SK-N-SH treated with all-trans-retinoic acid at 6 μM for 48 hours (cell line): ENCODE measurements around the gene COQ2.

Experiments used
- ATAC-seq: fragments of 200-7000 bp; cut with Tn5 transposase; 3 replicates; pipeline ENCODE4 v1.9.1; 2020; ENCODE audit warnings: mild to moderate bottlenecking, moderate library complexity
- BACH2 ChIP-seq: fragments of 250-450 bp; sonication (Bioruptor Pico); IDR thresholded peaks from 2 replicates; pipeline ENCODE4 v1.9.0; 2021; ENCODE audit warnings: mild to moderate bottlenecking, borderline replicate concordance
- CREB5 ChIP-seq: fragments of 250-450 bp; sonication (Bioruptor Pico); IDR thresholded peaks from 2 replicates; pipeline ENCODE4 v1.5.1; 2020; ENCODE audit warnings: low read depth, mild to moderate bottlenecking, moderate library complexity
- CSDC2 ChIP-seq: fragments of 250-450 bp; sonication (Bioruptor Pico); IDR thresholded peaks from 2 replicates; pipeline ENCODE4 v1.5.0; 2020; ENCODE audit warnings: mild to moderate bottlenecking, moderate library complexity
- GLIS3 ChIP-seq: fragments of 250-450 bp; sonication (Bioruptor Pico); IDR thresholded peaks from 2 replicates; pipeline ENCODE4 v1.5.0; 2020; ENCODE audit warnings: mild to moderate bottlenecking, moderate library complexity
- ISL1 ChIP-seq: fragments of 250-450 bp; sonication (Bioruptor Pico); IDR thresholded peaks from 2 replicates; pipeline ENCODE4 v2.1.2; 2022; ENCODE audit warnings: mild to moderate bottlenecking, moderate library complexity
- PPARA ChIP-seq: fragments of 250-450 bp; sonication (Bioruptor Pico); IDR thresholded peaks from 2 replicates; pipeline ENCODE4 v1.5.0; 2020; ENCODE audit warnings: mild to moderate bottlenecking, borderline replicate concordance
- RARB ChIP-seq: fragments of 250-450 bp; sonication (Bioruptor Pico); IDR thresholded peaks from 2 replicates; pipeline ENCODE4 v1.8.0; 2021; ENCODE audit warnings: mild to moderate bottlenecking, moderate library complexity
- SNAI2 ChIP-seq: fragments of 250-450 bp; sonication (Bioruptor Pico); IDR thresholded peaks from 2 replicates; pipeline ENCODE4 v1.5.0; 2020; ENCODE audit warnings: mild to moderate bottlenecking, moderate library complexity
- TCF4 ChIP-seq: fragments of 250-450 bp; sonication (Bioruptor Pico); IDR thresholded peaks from 2 replicates; pipeline ENCODE4 v1.8.0; 2021; ENCODE audit warnings: mild to moderate bottlenecking, moderate library complexity, borderline replicate concordance
- TOX ChIP-seq: fragments of 250-450 bp; sonication (Bioruptor Pico); IDR thresholded peaks from 2 replicates; pipeline ENCODE4 v1.8.0; 2021; ENCODE audit warnings: mild to moderate bottlenecking, moderate library complexity, borderline replicate concordance
- ZC3H10 ChIP-seq: fragments of 250-450 bp; sonication (Bioruptor Pico); IDR thresholded peaks from 2 replicates; pipeline ENCODE4 v1.5.1; 2021; ENCODE audit warnings: mild to moderate bottlenecking, moderate library complexity
- ZFP3 ChIP-seq: fragments of 250-450 bp; sonication (Bioruptor Pico); IDR thresholded peaks from 2 replicates; pipeline ENCODE4 v1.5.0; 2020; ENCODE audit warnings: mild to moderate bottlenecking, moderate library complexity
- ZNF565 ChIP-seq: fragments of 450-650 bp; formaldehyde crosslinking; conservative IDR thresholded peaks from 2 replicates; pipeline ENCODE4 v1.5.0; 2020; ENCODE audit warnings: low read depth, mild to moderate bottlenecking, moderate library complexity
- ZNF70 ChIP-seq: fragments of 450-650 bp; formaldehyde crosslinking; IDR thresholded peaks from 2 replicates; pipeline ENCODE4 v1.5.0; 2020; ENCODE audit warnings: mild to moderate bottlenecking, moderate library complexity
- ZNF8 ChIP-seq: fragments of 450-650 bp; formaldehyde crosslinking; IDR thresholded peaks from 2 replicates; pipeline ENCODE4 v1.5.0; 2020; ENCODE audit warnings: mild to moderate bottlenecking, moderate library complexity
- TF ChIP-seq, protein P1 (sequence below): fragments of 250-450 bp; sonication (Bioruptor Pico); IDR thresholded peaks from 2 replicates; pipeline ENCODE4 v1.8.0; 2020; ENCODE audit warnings: mild to moderate bottlenecking, moderate library complexity, borderline replicate concordance
- TF ChIP-seq, protein P2 (sequence below): fragments of 250-450 bp; sonication (Bioruptor Pico); IDR thresholded peaks from 2 replicates; pipeline ENCODE4 v1.5.0; 2020; ENCODE audit warnings: mild to moderate bottlenecking, moderate library complexity
- TF ChIP-seq, protein P3 (sequence below): fragments of 250-450 bp; sonication (Bioruptor Pico); IDR thresholded peaks from 2 replicates; pipeline ENCODE4 v1.5.1; 2021; ENCODE audit warnings: mild to moderate bottlenecking, moderate library complexity

Gene COQ2

GRCh38 chr4:83282049-83282535 is 2.5 kb downstream of the COQ2 start:
- ATAC-seq, result peak; percentile 10; the same call in 1 of the 3 replicates

GRCh38 chr4:83281307-83281706 is 3.3 kb downstream of the COQ2 start:
- no peak for ATAC-seq
- TF ChIP-seq ZFP3 (CRISPR knock-in tag) (no peak), PPARA (CRISPR knock-in tag) (no peak), ZC3H10 (CRISPR knock-in tag) (no peak), RARB (no peak), GLIS3 (no peak), ISL1 (CRISPR knock-in tag) (no peak), ZNF70 (CRISPR knock-in tag) (no peak), ZNF565 (CRISPR knock-in tag) (no peak), CSDC2 (no peak), TCF4 (CRISPR knock-in tag) (no peak), BACH2 (CRISPR knock-in tag) (no peak), ZNF8 (CRISPR knock-in tag) (no peak), TOX (no peak), SNAI2 (CRISPR knock-in tag) (no peak)
- TF ChIP-seq, protein P1, sequence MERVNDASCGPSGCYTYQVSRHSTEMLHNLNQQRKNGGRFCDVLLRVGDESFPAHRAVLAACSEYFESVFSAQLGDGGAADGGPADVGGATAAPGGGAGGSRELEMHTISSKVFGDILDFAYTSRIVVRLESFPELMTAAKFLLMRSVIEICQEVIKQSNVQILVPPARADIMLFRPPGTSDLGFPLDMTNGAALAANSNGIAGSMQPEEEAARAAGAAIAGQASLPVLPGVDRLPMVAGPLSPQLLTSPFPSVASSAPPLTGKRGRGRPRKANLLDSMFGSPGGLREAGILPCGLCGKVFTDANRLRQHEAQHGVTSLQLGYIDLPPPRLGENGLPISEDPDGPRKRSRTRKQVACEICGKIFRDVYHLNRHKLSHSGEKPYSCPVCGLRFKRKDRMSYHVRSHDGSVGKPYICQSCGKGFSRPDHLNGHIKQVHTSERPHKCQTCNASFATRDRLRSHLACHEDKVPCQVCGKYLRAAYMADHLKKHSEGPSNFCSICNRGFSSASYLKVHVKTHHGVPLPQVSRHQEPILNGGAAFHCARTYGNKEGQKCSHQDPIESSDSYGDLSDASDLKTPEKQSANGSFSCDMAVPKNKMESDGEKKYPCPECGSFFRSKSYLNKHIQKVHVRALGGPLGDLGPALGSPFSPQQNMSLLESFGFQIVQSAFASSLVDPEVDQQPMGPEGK (CRISPR knock-in tag), result no peak
- TF ChIP-seq, protein P2, sequence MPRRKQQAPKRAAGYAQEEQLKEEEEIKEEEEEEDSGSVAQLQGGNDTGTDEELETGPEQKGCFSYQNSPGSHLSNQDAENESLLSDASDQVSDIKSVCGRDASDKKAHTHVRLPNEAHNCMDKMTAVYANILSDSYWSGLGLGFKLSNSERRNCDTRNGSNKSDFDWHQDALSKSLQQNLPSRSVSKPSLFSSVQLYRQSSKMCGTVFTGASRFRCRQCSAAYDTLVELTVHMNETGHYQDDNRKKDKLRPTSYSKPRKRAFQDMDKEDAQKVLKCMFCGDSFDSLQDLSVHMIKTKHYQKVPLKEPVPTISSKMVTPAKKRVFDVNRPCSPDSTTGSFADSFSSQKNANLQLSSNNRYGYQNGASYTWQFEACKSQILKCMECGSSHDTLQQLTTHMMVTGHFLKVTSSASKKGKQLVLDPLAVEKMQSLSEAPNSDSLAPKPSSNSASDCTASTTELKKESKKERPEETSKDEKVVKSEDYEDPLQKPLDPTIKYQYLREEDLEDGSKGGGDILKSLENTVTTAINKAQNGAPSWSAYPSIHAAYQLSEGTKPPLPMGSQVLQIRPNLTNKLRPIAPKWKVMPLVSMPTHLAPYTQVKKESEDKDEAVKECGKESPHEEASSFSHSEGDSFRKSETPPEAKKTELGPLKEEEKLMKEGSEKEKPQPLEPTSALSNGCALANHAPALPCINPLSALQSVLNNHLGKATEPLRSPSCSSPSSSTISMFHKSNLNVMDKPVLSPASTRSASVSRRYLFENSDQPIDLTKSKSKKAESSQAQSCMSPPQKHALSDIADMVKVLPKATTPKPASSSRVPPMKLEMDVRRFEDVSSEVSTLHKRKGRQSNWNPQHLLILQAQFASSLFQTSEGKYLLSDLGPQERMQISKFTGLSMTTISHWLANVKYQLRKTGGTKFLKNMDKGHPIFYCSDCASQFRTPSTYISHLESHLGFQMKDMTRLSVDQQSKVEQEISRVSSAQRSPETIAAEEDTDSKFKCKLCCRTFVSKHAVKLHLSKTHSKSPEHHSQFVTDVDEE (CRISPR knock-in tag), result no peak
- TF ChIP-seq, protein P3, sequence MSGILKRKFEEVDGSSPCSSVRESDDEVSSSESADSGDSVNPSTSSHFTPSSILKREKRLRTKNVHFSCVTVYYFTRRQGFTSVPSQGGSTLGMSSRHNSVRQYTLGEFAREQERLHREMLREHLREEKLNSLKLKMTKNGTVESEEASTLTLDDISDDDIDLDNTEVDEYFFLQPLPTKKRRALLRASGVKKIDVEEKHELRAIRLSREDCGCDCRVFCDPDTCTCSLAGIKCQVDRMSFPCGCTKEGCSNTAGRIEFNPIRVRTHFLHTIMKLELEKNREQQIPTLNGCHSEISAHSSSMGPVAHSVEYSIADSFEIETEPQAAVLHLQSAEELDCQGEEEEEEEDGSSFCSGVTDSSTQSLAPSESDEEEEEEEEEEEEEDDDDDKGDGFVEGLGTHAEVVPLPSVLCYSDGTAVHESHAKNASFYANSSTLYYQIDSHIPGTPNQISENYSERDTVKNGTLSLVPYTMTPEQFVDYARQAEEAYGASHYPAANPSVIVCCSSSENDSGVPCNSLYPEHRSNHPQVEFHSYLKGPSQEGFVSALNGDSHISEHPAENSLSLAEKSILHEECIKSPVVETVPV (CRISPR knock-in tag), result no peak
- TF ChIP-seq, all 23 proteins: peak for 0

More at GRCh38 chr4:83282049-83282535, 2.5 kb downstream of the COQ2 start:
- TF ChIP-seq, protein P1 (CRISPR knock-in tag), result no peak
- TF ChIP-seq, protein P2 (CRISPR knock-in tag), result no peak
- TF ChIP-seq PPARA (CRISPR knock-in tag) (no peak), ZFP3 (CRISPR knock-in tag) (no peak), TCF4 (CRISPR knock-in tag) (no peak), CREB5 (CRISPR knock-in tag) (no peak), ZNF8 (CRISPR knock-in tag) (peak; percentile 61)
- TF ChIP-seq, all 23 proteins: peak for 1
